HEK293T (cell line): ENCODE measurements around the gene MAPRE2.

Source experiments
- CTCF ChIA-PET: fragments of 350-600 bp; formaldehyde crosslinking; extraction: SDS; loops from one replicate; lab custom pipeline; 2021; ENCODE audit warnings: antibody characterized with exemption, inconsistent platforms; lab: Yijun Ruan, JAX
- POLR2A ChIA-PET: fragments of 350-600 bp; formaldehyde crosslinking; extraction: SDS; loops from one replicate; lab custom pipeline; 2020; ENCODE audit warnings: antibody characterized with exemption, inconsistent platforms; lab: Yijun Ruan, JAX
- DNase-seq: peaks from one replicate; pipeline ENCODE4 v3.0.0; 2012; ENCODE audit warnings: mixed read lengths; ENCODE audit errors: extremely low spot score
- ARNT ChIP-seq: fragments of 450-650 bp; IDR thresholded peaks from 2 replicates; pipeline ENCODE4 v1.6.1; 2017; ENCODE audit warnings: mild to moderate bottlenecking
- BHLHE40 ChIP-seq: fragments of 450-650 bp; IDR thresholded peaks from 2 replicates; pipeline ENCODE4 v1.6.1; 2016; ENCODE audit warnings: mild to moderate bottlenecking, moderate library complexity, borderline replicate concordance
- CTBP1 ChIP-seq: fragments of 450-650 bp; IDR thresholded peaks from 2 replicates; pipeline ENCODE4 v1.6.1; 2016; ENCODE audit warnings: borderline replicate concordance
- ELF4 ChIP-seq: fragments of 450-650 bp; IDR thresholded peaks from 2 replicates; pipeline ENCODE4 v1.6.1; 2017; ENCODE audit warnings: antibody characterized with exemption
- FOXA1 ChIP-seq: fragments of 450-650 bp; IDR thresholded peaks from 2 replicates; pipeline ENCODE4 v1.6.1; 2016; ENCODE audit warnings: mild to moderate bottlenecking
- FOXK2 ChIP-seq: fragments of 450-650 bp; IDR thresholded peaks from 2 replicates; pipeline ENCODE4 v1.6.1; 2016; ENCODE audit warnings: mild to moderate bottlenecking
- FOXM1 ChIP-seq: fragments of 450-650 bp; IDR thresholded peaks from 2 replicates; pipeline ENCODE4 v1.6.1; 2017; ENCODE audit warnings: mild to moderate bottlenecking, borderline replicate concordance
- HDGF ChIP-seq: fragments of 450-650 bp; IDR thresholded peaks from 2 replicates; pipeline ENCODE4 v1.6.1; 2017; ENCODE audit warnings: antibody characterized with exemption, borderline replicate concordance
- L3MBTL2 ChIP-seq: fragments of 450-650 bp; conservative IDR thresholded peaks from 2 replicates; pipeline ENCODE4 v1.6.1; 2016; ENCODE audit warnings: mild to moderate bottlenecking
- LEF1 ChIP-seq: fragments of 450-650 bp; IDR thresholded peaks from 2 replicates; pipeline ENCODE4 v1.6.1; 2017; ENCODE audit warnings: mild to moderate bottlenecking, borderline replicate concordance
- NFRKB ChIP-seq: fragments of 450-650 bp; IDR thresholded peaks from 2 replicates; pipeline ENCODE4 v1.6.1; 2016; ENCODE audit warnings: mild to moderate bottlenecking, moderate library complexity
- SP1 ChIP-seq: fragments of 450-650 bp; IDR thresholded peaks from 2 replicates; pipeline ENCODE4 v1.6.1; 2017
- SUZ12 ChIP-seq: fragments of 450-650 bp; IDR thresholded peaks from 2 replicates; pipeline ENCODE4 v1.6.1; 2016; ENCODE audit warnings: mild to moderate bottlenecking
- TARDBP ChIP-seq: fragments of 450-650 bp; IDR thresholded peaks from 2 replicates; pipeline ENCODE4 v1.6.1; 2016
- ZNF384 ChIP-seq: fragments of 450-650 bp; IDR thresholded peaks from 2 replicates; pipeline ENCODE4 v1.6.1; 2016
- TF ChIP-seq, protein P1 (sequence below): fragments of 450-650 bp; IDR thresholded peaks from 2 replicates; pipeline ENCODE4 v1.6.1; 2016

Gene MAPRE2

DNA sequence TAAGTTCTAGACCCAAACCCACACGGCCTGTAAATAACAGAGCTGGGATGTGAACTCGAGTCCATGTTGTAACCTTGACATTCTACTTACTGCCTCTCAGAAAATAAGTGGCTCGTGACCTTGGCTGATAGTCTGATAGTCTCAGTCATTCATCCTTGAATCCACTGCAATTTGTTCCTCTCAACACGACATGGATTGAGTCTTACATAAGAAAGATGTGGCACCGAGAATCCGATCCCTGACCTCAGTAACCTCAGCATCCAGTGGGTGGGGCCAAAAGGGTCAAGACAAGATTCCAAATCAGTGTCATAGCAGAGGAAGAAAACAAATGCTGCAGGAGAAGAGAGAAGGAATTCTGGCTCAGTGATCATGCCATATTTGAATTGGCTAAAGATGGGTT is 97.6 kb downstream of the MAPRE2 start:
- DNase-seq, result no peak
- ChIA-PET CTCF (no interaction called here), POLR2A (interaction anchor here (2.5 kb wide), 1 partner anchor 97 kb away, joined by 9 read pairs; the partner anchor contains the start of gene MAPRE2)
- TF ChIP-seq NFRKB, result no peak

DNA sequence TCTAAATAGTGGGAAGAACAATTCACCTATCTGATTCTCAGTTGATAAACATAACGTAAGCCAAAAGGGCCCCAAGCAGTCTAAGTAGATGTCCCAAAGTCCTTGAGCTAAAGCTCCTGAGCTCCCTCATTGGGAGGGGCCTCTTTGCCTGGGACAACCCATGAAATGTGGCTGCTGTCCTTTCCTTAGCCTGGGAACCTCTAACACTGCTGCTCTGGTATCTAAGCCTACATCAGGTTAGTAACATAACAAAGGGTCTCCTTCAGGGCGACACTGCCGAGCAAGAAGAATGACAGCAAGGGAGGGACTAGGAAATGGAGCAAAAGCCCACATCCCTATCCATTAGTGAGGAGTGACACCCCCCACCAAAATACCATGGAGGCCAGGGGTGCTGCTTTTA is 98.3 kb downstream of the MAPRE2 start:
- ChIA-PET CTCF (no interaction called here), POLR2A (no interaction called here)

DNA sequence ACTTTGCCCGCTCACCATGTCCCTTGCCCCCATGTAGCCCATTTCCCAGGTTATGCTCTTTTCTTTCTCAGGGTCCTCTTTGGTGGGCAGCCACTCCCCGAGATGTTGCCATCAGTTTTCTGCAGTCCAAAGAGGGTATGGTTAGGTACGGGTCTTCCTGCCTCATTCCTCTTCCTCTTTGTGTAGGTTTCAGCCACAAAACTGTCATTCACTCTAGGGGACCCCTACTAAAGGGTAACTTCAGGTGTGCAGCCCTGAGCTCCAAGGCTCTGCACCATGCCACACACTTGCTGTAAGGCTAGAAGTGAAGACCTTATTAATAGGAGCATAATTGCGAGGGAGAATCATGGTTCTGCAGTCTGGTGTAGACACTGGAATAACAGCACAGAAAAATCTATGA is 99.9 kb downstream of the MAPRE2 start:
- DNase-seq, result no peak
- ChIA-PET CTCF (interaction anchor here (0.6 to 0.9 kb wide), 3 partner anchors 13 to 1669 kb away, joined by 3 read pairs; no protein-coding TSS in a partner anchor), POLR2A (no interaction called here)
- TF ChIP-seq, protein P1, sequence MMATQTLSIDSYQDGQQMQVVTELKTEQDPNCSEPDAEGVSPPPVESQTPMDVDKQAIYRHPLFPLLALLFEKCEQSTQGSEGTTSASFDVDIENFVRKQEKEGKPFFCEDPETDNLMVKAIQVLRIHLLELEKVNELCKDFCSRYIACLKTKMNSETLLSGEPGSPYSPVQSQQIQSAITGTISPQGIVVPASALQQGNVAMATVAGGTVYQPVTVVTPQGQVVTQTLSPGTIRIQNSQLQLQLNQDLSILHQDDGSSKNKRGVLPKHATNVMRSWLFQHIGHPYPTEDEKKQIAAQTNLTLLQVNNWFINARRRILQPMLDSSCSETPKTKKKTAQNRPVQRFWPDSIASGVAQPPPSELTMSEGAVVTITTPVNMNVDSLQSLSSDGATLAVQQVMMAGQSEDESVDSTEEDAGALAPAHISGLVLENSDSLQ, result no peak
- TF ChIP-seq NFRKB, result no peak
- no peak for TF ChIP-seq SP1
- no peak for TF ChIP-seq HDGF
- no peak for TF ChIP-seq FOXM1
- no peak for TF ChIP-seq FOXK2
- TF ChIP-seq BHLHE40, result no peak
- no peak for TF ChIP-seq LEF1
- no peak for TF ChIP-seq FOXA1
- no peak for TF ChIP-seq CTBP1
- TF ChIP-seq SUZ12, result no peak
- no peak for TF ChIP-seq ZNF384
- TF ChIP-seq ELF4, result no peak
- no peak for TF ChIP-seq ARNT
- TF ChIP-seq TARDBP, result no peak
- TF ChIP-seq L3MBTL2, result no peak

More for the DNA sequence above, 98.3 kb downstream of the MAPRE2 start:
- no peak for DNase-seq
- TF ChIP-seq TARDBP, result no peak
- TF ChIP-seq ZNF384, result no peak
- no peak for TF ChIP-seq SUZ12
- no peak for TF ChIP-seq FOXM1
- no peak for TF ChIP-seq FOXK2
- TF ChIP-seq, protein P1, result no peak
- TF ChIP-seq L3MBTL2, result no peak
- TF ChIP-seq HDGF, result no peak
- no peak for TF ChIP-seq SP1

DNA sequence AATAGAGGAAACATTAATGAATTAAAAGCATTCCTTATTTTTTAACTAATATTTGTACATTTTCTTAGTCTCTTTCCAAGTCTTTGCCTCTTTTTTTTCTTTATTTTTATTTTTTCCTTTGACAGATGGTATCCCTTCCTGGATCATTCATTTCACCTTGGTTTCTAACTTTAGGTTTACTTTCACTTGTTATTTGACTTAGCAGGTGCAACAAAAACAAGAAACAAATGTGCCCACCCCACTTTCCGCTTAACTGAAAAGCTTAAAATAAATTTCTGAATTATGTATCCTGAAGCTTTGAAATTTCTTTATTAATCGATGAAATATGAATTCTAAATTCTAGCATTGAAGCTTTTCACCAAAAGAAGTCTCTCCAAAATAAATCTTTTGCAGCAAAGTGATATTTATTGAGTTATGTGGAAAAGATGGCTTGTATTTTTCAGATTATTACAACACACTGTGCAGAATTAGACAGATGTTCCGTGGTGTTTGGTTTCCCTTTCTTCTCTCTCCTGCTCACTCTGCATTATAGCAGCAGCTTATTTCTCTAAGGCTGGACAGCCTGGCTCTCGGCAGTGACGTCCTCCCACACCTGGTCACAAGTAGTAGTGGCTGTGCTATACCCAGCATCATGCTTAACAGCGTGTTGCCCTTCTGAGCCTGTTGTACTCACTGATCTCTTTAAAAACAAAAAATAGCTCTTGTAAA is 100.5 kb downstream of the MAPRE2 start:
- ChIA-PET POLR2A (no interaction called here), CTCF (interaction anchor here (0.6 to 4.0 kb wide), 5 partner anchors 22 to 1669 kb away, joined by 3 to 49 read pairs (median 3); no protein-coding TSS in a partner anchor)
- no peak for DNase-seq
- TF ChIP-seq HDGF, result no peak
- no peak for TF ChIP-seq BHLHE40
- no peak for TF ChIP-seq SUZ12
- no peak for TF ChIP-seq FOXK2
- TF ChIP-seq SP1, result no peak
- no peak for TF ChIP-seq ZNF384
- no peak for TF ChIP-seq NFRKB
- no peak for TF ChIP-seq FOXM1
- no peak for TF ChIP-seq L3MBTL2
- no peak for TF ChIP-seq LEF1
- no peak for TF ChIP-seq FOXA1

DNA sequence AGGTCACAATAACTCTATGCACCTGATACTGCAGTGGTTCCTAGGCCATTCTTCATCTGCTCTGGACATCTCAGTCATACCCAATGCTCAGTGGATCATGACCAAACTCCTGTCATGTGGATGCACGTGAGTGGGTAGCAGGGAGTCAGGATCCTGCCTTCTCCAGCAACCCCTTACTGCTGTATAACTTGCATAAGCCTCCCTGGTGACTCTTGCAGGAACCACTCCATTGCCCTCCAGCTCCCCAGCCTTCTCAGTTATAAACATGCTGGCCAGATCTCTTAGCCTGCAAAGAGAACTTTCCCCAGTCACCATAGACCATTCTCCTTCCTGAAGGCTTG is 101.0 kb downstream of the MAPRE2 start:
- POLR2A ChIA-PET, result no interaction called here
- CTCF ChIA-PET, result interaction anchor here (0.8 to 4.0 kb wide), 4 partner anchors 23 to 1668 kb away, joined by 3 to 49 read pairs (median 8); no protein-coding TSS in a partner anchor
- TF ChIP-seq NFRKB, result no peak
- TF ChIP-seq TARDBP, result no peak
- TF ChIP-seq HDGF, result no peak
- no peak for TF ChIP-seq BHLHE40
- no peak for TF ChIP-seq FOXA1
- no peak for TF ChIP-seq FOXM1
- TF ChIP-seq ELF4, result no peak
- no peak for DNase-seq

DNA sequence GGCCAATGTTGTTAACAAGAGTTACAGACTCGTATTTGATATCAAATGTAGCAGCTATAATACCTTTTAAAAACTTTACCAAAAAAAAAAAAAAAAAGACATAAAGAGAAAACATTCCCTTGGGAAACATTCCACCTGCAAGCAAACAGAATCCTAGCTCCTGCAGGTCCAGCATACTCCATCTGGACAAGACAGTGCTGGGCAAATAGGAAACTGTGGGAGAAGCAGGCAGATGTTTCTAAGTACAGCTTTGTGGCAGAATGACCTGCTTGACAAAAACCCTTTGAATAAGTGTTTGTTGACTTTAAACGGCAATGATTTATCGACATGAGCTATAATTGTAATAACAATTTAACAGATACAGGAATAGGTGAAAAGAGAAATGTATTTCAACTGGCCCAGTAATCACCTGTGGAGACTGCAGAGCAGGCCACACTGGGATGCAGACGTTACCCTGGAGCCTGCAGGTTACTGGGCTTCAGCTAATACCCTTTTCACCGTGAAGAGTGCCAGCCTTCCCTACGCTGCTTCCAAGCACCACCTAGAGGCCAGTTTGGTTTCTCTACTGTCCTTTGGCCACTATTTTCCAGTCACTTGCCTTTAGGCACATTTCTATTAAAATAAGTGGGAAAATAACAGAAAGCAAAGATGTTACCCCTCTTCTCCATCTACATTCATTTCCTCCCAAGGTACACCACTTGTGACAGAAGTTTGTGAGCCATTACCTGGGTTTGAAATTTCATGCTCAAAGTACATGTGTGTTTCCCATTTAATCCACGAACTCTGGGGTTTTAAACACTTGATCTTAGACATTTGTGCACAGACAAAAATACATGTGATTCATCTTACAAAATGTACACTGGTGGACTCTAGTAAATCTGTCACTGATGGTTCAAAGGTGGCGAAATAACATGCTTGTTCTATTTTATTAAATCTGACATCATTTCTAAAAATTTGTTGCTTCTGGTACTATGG is 102.7 kb downstream of the MAPRE2 start:
- peak; percentile 87 for DNase-seq
- POLR2A ChIA-PET, result interaction anchor here (0.7 to 2.0 kb wide), 5 partner anchors 97 to 165 kb away, joined by 3 to 9 read pairs (median 3); partner anchors contain the start of genes MAPRE2 and ZNF397

More for the DNA sequence above, 102.7 kb downstream of the MAPRE2 start:
- TF ChIP-seq, protein P1, result peak; percentile 58
- TF ChIP-seq ARNT (no peak), BHLHE40 (no peak), ZNF384 (0 out of 2 replicates have a peak, but pooled peaks have one; percentile 42), HDGF (no peak), ELF4 (no peak), NFRKB (no peak), FOXK2 (no peak), FOXA1 (no peak)
- CTCF ChIA-PET, result interaction anchor here (0.6 to 4.0 kb wide), 32 partner anchors 11 to 1264 kb away, joined by 3 to 49 read pairs (median 4); partner anchors contain the start of gene MAPRE2
